ENCODE measurements around the gene RASGEF1B.

RASGEF1B gene

DNA sequence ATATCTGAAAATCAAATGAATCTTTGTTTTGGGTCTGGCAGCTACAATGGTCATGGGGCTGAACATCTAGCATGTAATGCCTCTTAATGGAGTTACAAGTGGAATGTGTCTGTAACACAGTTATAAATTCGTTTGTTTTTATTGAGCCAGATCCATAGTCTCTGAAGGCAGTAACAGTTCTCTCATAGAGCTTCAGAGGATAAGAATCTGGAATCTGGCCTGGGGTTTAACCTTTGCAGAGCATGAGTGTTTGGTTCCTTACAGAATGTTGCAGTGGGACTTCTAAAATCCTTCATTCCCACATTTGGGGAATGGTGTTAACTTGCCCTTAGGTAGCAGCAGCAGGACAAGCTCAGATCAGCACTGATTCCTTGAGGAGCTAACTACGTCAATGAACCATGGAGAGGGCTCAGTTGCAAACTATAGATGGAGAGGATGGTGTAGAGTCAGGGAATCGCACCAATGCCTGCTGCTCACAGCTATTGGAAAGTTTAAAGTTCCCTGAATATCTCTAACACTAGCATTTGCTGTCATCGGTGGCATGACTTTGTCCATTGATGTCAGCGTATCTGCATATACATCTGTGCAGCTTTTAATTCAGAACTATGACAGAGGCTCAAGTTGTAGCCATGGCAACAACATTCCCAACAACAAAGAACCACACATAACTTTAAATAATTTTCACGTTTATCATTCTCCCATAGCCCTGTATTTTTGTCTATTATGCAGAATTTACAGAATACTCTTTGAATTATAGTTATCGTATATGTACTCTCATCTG, 72.2 kb downstream of the RASGEF1B start:
- in situ Hi-C loops (cut with MboI; ENCODE audit: low sequenced_read_pairs) = no loop called here

DNA sequence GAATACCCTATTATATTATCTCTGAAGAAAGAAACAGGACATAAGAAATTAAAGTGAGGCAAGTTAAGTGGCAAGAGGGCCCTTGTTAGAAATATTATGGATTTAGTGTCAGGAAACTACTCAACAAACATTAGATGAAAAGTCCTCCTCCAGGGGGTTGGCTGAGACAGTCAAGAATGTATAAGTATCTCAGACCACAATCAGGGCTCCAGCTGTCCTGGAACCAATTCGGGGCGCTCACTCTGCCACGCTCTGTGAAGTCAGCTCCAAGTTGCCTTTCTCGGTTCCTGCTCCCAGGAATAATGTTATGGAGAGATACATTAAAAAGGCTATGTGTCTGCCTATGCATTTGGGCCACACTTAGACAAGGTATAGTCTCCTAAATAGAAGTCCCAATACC, 73.3 kb downstream of the RASGEF1B start:
- in situ Hi-C loops (cut with MboI; ENCODE audit: low sequenced_read_pairs) = no loop called here

GRCh38 chr4:81397635-81398034, 74.1 kb downstream of the RASGEF1B start:
- in situ Hi-C loops (cut with MboI; ENCODE audit: low sequenced_read_pairs) = no loop called here

- in situ Hi-C loops (cut with MboI; ENCODE audit: low sequenced_read_pairs) = no loop called here
These were observed 76.5 kb downstream of the RASGEF1B start for GRCh38 chr4:81395239-81395638.

GRCh38 chr4:81392164-81392563, 79.5 kb downstream of the RASGEF1B start:
- in situ Hi-C loops (cut with MboI; ENCODE audit: low sequenced_read_pairs) = no loop called here

DNA sequence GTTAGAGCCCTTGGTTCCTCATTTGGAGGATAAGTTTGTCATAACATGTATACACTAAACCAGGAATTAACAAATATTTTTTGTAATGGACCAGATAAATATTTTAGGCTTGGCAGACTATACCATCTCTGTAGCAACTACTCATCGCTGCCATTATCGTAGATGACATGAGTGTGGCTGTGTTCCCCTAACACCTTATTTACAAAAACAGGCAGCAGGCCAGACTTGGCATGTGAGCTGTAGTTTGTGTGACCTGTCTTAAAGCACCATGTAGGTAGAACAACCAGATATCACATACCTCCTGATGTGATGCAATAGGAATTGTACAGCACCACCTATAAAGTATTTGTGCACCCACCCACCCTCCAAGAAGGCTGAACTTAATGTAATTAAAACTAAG, 82.0 kb downstream of the RASGEF1B start:
- in situ Hi-C loops (cut with MboI; ENCODE audit: low sequenced_read_pairs) = no loop called here

- in situ Hi-C loops (cut with MboI; ENCODE audit: low sequenced_read_pairs) = no loop called here
These were observed 91.3 kb downstream of the RASGEF1B start for GRCh38 chr4:81380437-81380836.

DNA sequence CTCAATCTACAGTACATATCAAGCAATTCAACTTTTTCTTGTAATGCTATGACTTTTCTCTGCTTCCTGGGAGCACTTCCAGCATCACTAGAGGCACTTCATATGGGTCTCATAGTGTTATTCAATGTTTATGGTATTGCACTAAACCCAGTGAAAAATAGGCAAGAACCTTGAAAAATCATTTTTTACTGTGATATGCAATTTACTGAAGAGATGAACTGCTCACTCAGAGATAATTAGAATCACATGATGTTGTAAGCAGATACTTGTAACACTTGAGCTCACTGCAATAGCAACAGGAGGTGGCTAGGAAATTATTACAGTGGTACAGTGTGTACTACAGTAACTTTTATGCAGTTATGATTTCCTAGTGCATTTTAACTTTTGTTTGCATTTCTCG, 93.3 kb downstream of the RASGEF1B start:
- in situ Hi-C loops (cut with MboI; ENCODE audit: low sequenced_read_pairs) = no loop called here

DNA sequence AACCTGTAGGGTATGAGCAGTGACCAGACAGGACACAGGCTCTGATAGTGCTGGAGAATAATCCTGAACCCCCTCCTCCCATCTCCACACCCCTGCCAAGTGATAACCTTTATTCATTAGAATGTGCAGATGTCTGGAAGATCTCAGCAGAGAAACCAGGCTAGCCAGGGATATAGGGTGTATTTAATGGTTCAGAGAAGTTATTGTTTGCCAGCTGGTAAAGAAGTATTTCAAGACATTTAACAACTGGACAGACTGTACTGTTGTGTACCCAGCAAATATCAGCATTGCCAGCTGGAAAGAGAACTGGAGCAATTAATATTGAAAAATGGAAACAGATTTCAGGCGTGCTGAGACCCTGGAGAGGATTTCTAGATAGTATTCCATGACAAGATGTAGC, 94.5 kb downstream of the RASGEF1B start:
- in situ Hi-C loops (cut with MboI; ENCODE audit: low sequenced_read_pairs) = no loop called here

DNA sequence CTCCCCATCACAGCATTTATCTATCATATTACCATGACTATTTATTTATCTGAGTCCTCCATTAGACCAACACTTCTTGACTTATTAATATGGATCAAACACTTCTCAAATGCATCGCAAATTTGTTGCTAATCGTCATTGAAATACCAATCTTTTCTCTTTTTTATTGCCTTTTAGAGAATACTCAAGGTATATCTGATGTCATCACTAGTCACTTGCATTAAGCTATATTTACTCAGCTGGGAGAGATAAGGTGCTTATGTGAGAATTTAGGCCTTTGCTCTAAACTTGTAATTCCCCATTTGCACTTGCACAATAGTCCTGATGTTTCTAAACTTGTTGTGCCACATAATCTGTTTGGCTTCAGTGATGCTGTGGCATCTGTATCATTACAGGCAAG, 95.0 kb downstream of the RASGEF1B start:
- in situ Hi-C loops (cut with MboI; ENCODE audit: low sequenced_read_pairs) = no loop called here

Measured in hTERT RPE-1 (cell line).